OCI-LY7 (cell line): ENCODE data around the gene ZMAT3. TPM values are rescaled to one million over a fixed set of nuclear protein-coding genes. Genes with fewer than 3 reads are reported as not detected.

Source experiments
- BruUV-seq: library from RNA; stranded (reverse); fragments of 400-500 nt; replicated peaks from 2 replicates; lab custom pipeline; 2021; lab: Mats Ljungman, UMichigan
- CTCF ChIA-PET: fragments of 300-600 bp; sonication (Branson Sonifier 250); formaldehyde crosslinking; loops from one replicate; lab custom pipeline; 2022; ENCODE audit warnings: antibody characterized with exemption; ENCODE audit not compliant: unreplicated experiment; lab: Charles Lee
- POLR2A ChIA-PET: fragments of 300-600 bp; sonication (Branson Sonifier 250); formaldehyde crosslinking; loops from one replicate; lab custom pipeline; 2022; ENCODE audit warnings: antibody characterized with exemption; lab: Charles Lee
- DNase-seq: peaks from one replicate; pipeline ENCODE4 v3.0.0-alpha.2; 2015; ENCODE audit warnings: low spot score
- H2AFZ ChIP-seq: fragments of 200-600 bp; sonication (generic), shearing (Covaris generic); 2 replicates; pipeline ENCODE4 v1.6.1; 2014; ENCODE audit warnings: mild to moderate bottlenecking, antibody characterized with exemption, low read length, moderate library complexity
- H3K27ac ChIP-seq: fragments of 200-600 bp; sonication (generic); 2 replicates; pipeline ENCODE4 v1.5.1; 2014; ENCODE audit warnings: mixed run types, low read depth, mild to moderate bottlenecking, moderate library complexity, low read length, inconsistent platforms; ENCODE audit not compliant: poor library complexity, severe bottlenecking
- H3K36me3 ChIP-seq: fragments of 200-600 bp; sonication (generic); 2 replicates; pipeline ENCODE4 v1.6.1; 2014; ENCODE audit warnings: mild to moderate bottlenecking, antibody characterized with exemption, low read length, moderate library complexity, mixed read lengths; ENCODE audit not compliant: insufficient read depth
- H3K4me1 ChIP-seq: fragments of 200-600 bp; sonication (generic); 2 replicates; pipeline ENCODE4 v1.5.1; 2014; ENCODE audit warnings: mild to moderate bottlenecking, low read length; ENCODE audit not compliant: insufficient read depth, poor library complexity, severe bottlenecking
- H3K4me2 ChIP-seq: fragments of 200-600 bp; sonication (generic); 2 replicates; pipeline ENCODE4 v1.6.1; 2014; ENCODE audit warnings: mild to moderate bottlenecking, low read length
- H3K4me3 ChIP-seq: fragments of 200-600 bp; sonication (generic); 2 replicates; pipeline ENCODE4 v1.5.1; 2014; ENCODE audit warnings: mild to moderate bottlenecking, low read depth, low read length; ENCODE audit not compliant: poor library complexity, severe bottlenecking
- H3K79me2 ChIP-seq: fragments of 200-600 bp; sonication (generic); 2 replicates; pipeline ENCODE4 v1.6.1; 2016; ENCODE audit warnings: low read depth, mild to moderate bottlenecking, low read length, moderate library complexity, mixed read lengths; ENCODE audit not compliant: insufficient read depth
- H3K9me2 ChIP-seq: fragments of 200-600 bp; sonication (generic); 2 replicates; pipeline ENCODE4 v1.6.1; 2016; ENCODE audit warnings: mild to moderate bottlenecking, low read length, mixed read lengths; ENCODE audit not compliant: insufficient read depth
- H3K9me3 ChIP-seq: fragments of 200-600 bp; sonication (generic); 2 replicates; pipeline ENCODE4 v1.6.1; 2014; ENCODE audit warnings: mild to moderate bottlenecking, mixed run types, low read length, mixed read lengths
- H4K20me1 ChIP-seq: fragments of 200-600 bp; sonication (generic); 2 replicates; pipeline ENCODE4 v1.6.1; 2014; ENCODE audit warnings: mild to moderate bottlenecking, antibody characterized with exemption, low read length, moderate library complexity, mixed read lengths; ENCODE audit not compliant: insufficient read depth
- CTCF ChIP-seq: fragments of 200-600 bp; sonication (generic); conservative IDR thresholded peaks from 2 replicates; pipeline ENCODE4 v1.5.1; 2014; ENCODE audit warnings: mild to moderate bottlenecking, antibody characterized with exemption, low read length, moderate library complexity, mixed read lengths
- EZH2phosphoT487 ChIP-seq: fragments of 200-600 bp; sonication (generic); IDR thresholded peaks from 2 replicates; pipeline ENCODE4 v1.6.1; 2018; ENCODE audit warnings: low read depth, borderline replicate concordance, mild to moderate bottlenecking, mixed run types, antibody characterized with exemption, low read length, moderate library complexity, mixed read lengths
- intact Hi-C: fragments of 100-400 bp; cut with micrococcal nuclease; formaldehyde crosslinking; loops from one replicate; pipeline ENCODE4 v1.10.0; 2022; ENCODE audit not compliant: unreplicated experiment
- total RNA-seq, 2 experiments: library from RNA; depleted of rRNA in 1 of 2; stranded (reverse); fragments of >200 nt in 1 of 2; shearing (Covaris generic) in 1 of 2; gene quantifications; 2 replicates each; pipeline ENCODE4 v1.2.3, GENCODE V29; 2014 to 2022

Gene ZMAT3
- total RNA-seq, 2 experiments from 2014 or later: 3.7 to 11.3 TPM

GRCh38 chr3:179037351-179037750 is 34.3 kb downstream of the ZMAT3 start:
- H3K4me3 ChIP-seq: no peak overlapping the region
- no peak overlapping the region for H3K4me2 ChIP-seq
- H3K27ac ChIP-seq: no peak overlapping the region
- H3K9me2 ChIP-seq: no peaks in the 10 kb centered on the region
- no TSS peak for BruUV-seq
- H3K79me2 ChIP-seq: no peaks in the 10 kb centered on the region
- no peak for TF ChIP-seq CTCF
- TF ChIP-seq EZH2phosphoT487: no peak
- ChIA-PET CTCF (no interaction called here), POLR2A (interaction anchor here (0.8 kb wide), 1 partner anchor 11 kb away, joined by 3 read pairs; no protein-coding TSS in a partner anchor)
- intact Hi-C loops: no loop called here
- peaks cover 6% of the 10 kb centered on the region; the same call in 1 of the 2 replicates for H3K36me3 ChIP-seq
- H2AFZ ChIP-seq: no peak overlapping the region
- no peaks in the 10 kb centered on the region for H4K20me1 ChIP-seq
- H3K4me1 ChIP-seq: no peaks in the 10 kb centered on the region
- no peaks in the 10 kb centered on the region for H3K9me3 ChIP-seq
- DNase-seq: no peak

- Histone ChIP-seq H3K4me1 (no peaks in the 10 kb centered on the region), H3K9me2 (no peaks in the 10 kb centered on the region), H3K4me3 (no peak overlapping the region), H2AFZ (no peak overlapping the region), H3K36me3 (peaks cover 6% of the 10 kb centered on the region; the same call in 1 of the 2 replicates), H3K27ac (no peak overlapping the region), H3K9me3 (no peaks in the 10 kb centered on the region), H3K4me2 (no peak overlapping the region), H3K79me2 (no peaks in the 10 kb centered on the region), H4K20me1 (no peaks in the 10 kb centered on the region)
- BruUV-seq: no TSS peak
- TF ChIP-seq EZH2phosphoT487: no peak
- TF ChIP-seq CTCF: no peak
- ChIA-PET CTCF (no interaction called here), POLR2A (no interaction called here)
- intact Hi-C loops: no loop called here
- DNase-seq: no peak
Measured at GRCh38 chr3:179036626-179037300, 34.8 kb downstream of the ZMAT3 start.

- Histone ChIP-seq H3K9me2 (no peaks in the 10 kb centered on the region), H2AFZ (no peak overlapping the region), H4K20me1 (no peaks in the 10 kb centered on the region), H3K4me2 (no peak overlapping the region), H3K4me1 (no peaks in the 10 kb centered on the region), H3K4me3 (no peak overlapping the region), H3K27ac (no peak overlapping the region), H3K36me3 (peaks cover 6% of the 10 kb centered on the region; the same call in 1 of the 2 replicates), H3K9me3 (no peaks in the 10 kb centered on the region), H3K79me2 (no peaks in the 10 kb centered on the region)
- DNase-seq: no peak
- BruUV-seq: no TSS peak
- intact Hi-C loops: no loop called here
- CTCF ChIA-PET: no interaction called here
- TF ChIP-seq EZH2phosphoT487: no peak
- no peak for TF ChIP-seq CTCF
- POLR2A ChIA-PET: no interaction called here
Measured at GRCh38 chr3:179036226-179036625, 35.4 kb downstream of the ZMAT3 start.
